Fibroblast of villous mesenchyme (primary cell): ENCODE data around the gene NDUFB10. TPM values are rescaled to one million over a fixed set of nuclear protein-coding genes. Genes with fewer than 3 reads are reported as not detected.

ENCODE experiments used
- DNase-seq: peaks from one replicate; pipeline ENCODE4 v3.0.0-alpha.2; 2010; ENCODE audit warnings: low read depth
- H3K4me3 ChIP-seq: 2 replicates; pipeline ENCODE4 v1.5.1; 2011; ENCODE audit warnings: low read depth, mild to moderate bottlenecking, low read length
- CTCF ChIP-seq: IDR thresholded peaks from 2 replicates; pipeline ENCODE4 v1.5.1; 2012; ENCODE audit warnings: low read depth, mild to moderate bottlenecking, low read length; ENCODE audit not compliant: insufficient read depth
- total RNA-seq: library from RNA; depleted of rRNA; stranded (reverse); fragments of >200 nt; gene quantifications from 2 replicates; pipeline ENCODE4 v1.2.3, GENCODE V29; 2012

Gene NDUFB10
- total RNA-seq, 1 donor = 87.2 TPM

GRCh38 chr16:1914988-1915387 lies 44.4 kb upstream of the NDUFB10 start:
- no peak for DNase-seq
- no peak overlapping the region for H3K4me3 ChIP-seq
- no peak for TF ChIP-seq CTCF

- no peak for DNase-seq
- TF ChIP-seq CTCF = no peak
- H3K4me3 ChIP-seq = no peak overlapping the region
Measured at GRCh38 chr16:1915732-1916639, 43.4 kb upstream of the NDUFB10 start.

- no peak for TF ChIP-seq CTCF
- no peak overlapping the region for H3K4me3 ChIP-seq
- no peak for DNase-seq
Measured at GRCh38 chr16:1916640-1916990, 42.7 kb upstream of the NDUFB10 start.

- no peak overlapping the region for H3K4me3 ChIP-seq
- no peak for DNase-seq
- no peak for TF ChIP-seq CTCF
Measured at GRCh38 chr16:1917056-1917664, 42.2 kb upstream of the NDUFB10 start.

GRCh38 chr16:1917665-1918350 lies 41.5 kb upstream of the NDUFB10 start:
- DNase-seq = no peak
- no peak for TF ChIP-seq CTCF
- H3K4me3 ChIP-seq = no peak overlapping the region

GRCh38 chr16:1918351-1919326 lies 40.7 kb upstream of the NDUFB10 start, which contains the start of gene HS3ST6:
Gene HS3ST6, minus strand, starts transcription at chr16:1918415. Its CDS starts 92 bp downstream, at chr16:1918323.
- no peak for DNase-seq
- TF ChIP-seq CTCF = no peak

More at GRCh38 chr16:1918351-1919326, 40.7 kb upstream of the NDUFB10 start, which contains the start of gene HS3ST6:
- H3K4me3 ChIP-seq = no peak within 1 kb of the TSS
